HG03060 (cell line): ENCODE measurements around the gene H6PD.

ENCODE experiments used
- ATAC-seq: cut with Tn5 transposase; IDR thresholded peaks from one replicate; pipeline ENCODE4 v1.9.1; 2021; ENCODE audit warnings: low read depth, moderate number of reproducible peaks; ENCODE audit not compliant: unreplicated experiment

H6PD gene

DNA sequence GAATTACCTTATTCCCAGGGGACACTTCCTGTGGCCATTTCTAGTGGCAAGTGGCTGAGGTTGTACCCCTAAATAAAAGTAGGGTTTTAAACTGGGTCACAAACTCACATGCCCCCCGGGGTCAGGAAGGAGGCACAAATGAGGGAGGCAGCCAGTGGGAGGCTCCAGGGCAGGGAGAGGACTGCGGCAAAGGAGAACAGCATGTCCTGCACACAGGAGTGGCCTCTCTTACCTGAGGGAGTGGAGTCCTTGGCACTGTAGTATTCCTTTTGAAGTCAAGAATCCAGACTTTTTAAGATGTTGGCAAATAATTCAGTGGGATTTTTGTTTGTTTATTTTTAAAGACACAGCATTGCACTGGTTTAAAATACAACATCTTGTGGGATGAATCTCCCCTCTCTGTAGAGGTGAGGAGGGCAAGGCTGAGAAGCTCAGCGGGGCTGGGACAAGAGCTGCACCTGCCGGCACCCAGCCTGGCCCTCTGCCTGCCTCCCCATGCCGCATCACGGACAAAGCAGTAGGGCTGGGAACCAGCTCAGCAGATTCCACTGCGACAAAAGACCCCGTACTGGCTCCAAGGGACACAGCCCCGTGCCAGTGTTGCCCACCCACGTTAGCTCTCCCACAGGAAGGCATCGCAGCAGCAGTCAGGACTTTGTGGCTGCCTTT is 80.3 kb downstream of the H6PD start:
- ATAC-seq: no peak

DNA sequence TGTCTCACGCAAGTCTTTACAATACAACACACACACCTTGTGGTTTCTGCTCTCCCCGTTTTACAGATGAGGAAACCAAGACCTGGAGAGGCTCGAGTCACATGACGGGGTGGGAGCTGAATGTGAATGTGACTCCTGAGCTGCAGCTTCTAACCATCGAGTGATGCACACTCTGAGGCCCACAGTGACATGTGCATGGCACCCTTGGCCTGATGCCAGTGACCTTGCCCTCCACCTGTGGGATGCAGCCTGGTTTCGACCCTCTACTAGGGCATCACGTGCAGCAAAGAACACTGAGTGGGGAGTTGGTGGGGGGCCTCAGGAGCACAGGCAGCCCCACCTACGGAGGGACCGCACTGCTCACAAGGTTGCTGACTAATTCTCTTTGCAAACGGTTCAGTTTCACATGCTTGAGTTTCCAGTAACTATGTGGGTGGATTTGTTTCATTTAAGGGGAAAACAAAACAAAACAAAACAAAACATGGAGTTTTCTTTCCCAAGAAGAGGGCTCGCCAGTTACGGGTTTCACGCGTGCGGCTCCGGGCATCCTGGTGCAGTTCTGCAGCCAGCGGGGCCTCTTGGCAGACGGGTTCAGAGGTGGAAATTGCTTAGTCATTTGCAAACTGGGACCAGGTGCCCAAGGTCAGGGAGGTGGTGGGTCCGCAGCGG is 81.0 kb downstream of the H6PD start:
- no peak for ATAC-seq

DNA sequence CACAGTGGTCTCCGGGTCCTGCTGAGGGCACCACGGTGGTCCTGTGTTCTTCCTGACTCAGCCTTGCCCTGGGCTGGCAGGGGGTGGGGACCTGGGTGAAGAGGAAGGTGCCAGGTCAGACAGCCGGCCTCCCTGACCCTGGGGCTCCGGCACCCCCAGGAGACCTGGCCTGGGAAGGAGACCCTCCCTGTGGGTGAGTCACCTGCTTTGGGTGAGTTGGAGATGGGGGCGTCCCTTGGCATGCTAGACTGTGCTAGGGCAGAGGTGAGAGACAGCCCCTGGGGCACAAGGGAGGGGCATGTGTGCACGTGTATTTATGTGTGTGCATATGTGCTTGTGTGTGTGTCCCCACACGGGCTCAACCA is 81.5 kb downstream of the H6PD start:
- ATAC-seq: no peak

DNA sequence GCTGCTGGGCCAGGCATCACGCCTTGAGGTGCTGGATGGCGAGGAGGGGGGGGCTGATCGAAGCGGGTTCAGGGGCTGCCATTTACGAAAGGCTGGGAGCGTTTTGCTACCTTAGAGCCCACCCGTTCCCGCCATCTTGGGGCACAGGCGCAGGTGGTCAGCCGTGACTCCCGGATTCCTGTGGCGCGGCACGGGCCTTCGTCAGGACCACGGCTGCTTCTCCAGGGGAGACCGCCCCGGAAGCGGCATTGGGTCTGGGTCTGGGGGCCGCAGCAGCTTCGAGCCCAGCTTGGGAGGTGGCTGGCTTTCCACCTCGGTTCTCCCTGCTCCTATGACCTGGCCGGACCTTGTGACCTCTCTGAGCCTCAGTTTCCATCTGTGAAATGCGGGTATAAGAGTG is 81.9 kb downstream of the H6PD start:
- ATAC-seq: no peak

DNA sequence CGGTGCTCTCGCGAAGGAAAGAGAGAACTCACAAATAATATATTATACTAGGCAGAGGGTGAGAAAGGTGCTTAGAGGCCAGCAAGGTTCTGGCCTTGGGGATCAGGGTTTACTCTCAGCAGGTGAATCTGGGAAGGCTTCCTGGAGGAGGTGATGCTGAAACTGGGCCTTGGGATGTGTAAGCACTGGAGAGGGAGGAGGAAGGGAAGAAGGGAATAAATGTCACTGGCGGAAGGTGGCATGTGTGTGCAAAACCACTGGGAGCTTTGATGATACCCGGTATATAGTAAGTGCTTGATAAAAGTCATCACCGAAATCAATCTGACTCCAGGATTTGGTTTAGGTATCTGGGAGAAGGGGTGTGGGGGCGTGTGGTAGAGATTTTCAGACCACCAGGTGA is 82.5 kb downstream of the H6PD start:
- ATAC-seq: no peak

DNA sequence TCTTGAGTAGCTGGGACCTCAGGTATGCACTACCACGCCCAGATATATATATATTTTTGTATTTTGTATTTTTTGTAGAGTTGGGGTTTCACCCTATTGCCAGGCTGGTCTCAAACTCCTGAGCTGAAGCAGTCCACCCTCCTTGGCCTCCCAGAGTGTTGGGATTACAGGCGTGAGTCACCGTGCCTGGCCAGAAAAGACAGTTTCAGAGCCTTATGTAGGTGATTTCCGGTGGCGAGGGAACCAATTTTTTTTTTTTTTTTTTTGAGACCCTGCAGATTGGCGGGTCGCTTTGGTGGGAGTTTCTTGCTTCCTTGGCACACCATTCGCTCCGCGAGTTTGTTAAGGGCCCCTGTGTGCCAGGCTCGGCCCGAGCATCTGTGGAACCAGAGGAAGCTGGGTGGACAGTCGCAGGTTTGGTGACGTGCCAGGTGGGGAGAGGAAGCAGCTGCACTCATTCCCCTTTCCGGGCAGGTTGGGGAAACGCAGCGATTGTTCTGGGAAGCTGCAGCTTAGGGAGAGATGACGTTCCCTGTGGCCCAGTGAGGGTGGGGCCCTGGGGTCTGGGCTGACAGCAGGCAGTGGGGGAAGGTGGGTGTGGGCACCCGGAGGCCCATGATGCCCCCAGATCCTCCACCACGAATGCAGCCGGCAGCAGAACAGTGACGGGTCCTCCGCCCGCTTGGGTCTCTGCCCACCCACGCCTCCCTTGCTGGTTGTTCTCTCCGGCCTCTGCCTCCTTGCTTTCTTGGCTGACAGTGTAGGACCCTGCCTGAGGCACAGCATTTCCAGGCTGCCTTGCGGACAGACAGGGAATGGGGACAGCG is 83.2 kb downstream of the H6PD start:
- ATAC-seq: no peak

DNA sequence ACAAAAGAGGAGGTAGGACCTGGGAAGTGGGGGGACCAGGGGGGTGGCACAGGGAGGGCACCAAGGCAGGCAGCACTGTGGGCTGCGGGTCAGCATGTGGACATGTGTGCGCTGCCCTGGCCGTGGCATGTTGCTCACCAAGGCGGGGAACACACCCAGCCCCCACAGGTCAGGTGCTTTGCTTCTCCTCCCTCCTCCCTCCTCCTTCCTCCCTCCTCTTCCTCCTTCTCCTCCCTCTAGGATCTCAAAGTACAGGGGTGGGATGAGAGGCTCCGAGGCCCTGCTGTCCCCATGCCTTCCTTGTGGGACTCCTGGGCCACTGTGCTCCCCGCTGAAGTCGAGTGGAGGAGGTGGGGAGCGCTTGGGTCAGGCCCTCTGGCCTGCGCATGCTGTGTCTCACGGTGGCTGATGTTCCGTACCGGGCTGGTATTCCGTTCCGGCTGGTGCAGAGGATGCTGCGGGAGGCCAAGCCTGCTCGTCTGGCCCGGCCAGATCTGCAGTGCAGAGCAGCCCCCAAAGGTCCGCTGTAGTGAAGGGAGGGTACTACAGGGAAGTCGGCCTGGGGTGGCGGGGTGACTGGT is 84.7 kb downstream of the H6PD start:
- ATAC-seq: no peak

DNA sequence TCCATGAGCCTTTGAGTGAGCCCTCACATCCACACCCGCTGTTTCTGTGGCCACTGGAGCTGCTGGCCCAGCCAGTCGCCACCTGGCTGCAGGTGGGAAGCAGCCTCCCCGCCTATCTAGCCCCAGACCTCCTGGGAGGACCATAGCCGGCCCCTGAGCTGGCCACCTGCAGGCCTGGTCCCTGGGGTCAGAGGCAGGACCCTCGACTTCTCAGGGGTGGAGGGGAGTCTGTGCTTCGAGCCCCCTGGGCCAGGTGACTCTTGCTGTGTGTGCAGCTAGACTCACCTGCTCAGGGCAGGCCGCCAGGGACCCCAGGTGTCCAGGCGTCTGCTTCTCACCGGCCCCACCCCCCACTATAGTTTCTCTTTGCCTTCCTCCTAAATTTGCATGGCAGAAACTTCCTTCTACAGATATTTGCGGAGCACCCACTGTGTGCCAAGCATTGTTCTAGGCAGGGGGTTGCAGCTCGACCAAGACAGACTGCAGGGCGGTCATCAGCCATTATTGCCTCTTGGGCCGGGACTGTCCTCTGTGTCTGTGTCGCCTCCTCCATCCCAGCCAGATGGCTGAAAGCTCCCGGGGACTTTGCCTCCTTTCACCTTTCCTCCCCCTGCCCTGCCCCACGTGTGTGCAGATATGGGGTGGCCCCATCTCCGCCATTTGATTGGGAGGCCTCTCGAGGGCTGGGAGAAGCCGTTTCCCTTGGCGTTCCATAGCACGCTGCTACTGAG is 85.4 kb downstream of the H6PD start:
- no peak for ATAC-seq
